Right kidney (tissue), 1 donor: ENCODE measurements around the gene FOXQ1.

Experiments used
- DNase-seq: peaks from one replicate; pipeline ENCODE4 v3.0.0-alpha.2; 2016

FOXQ1 gene

GRCh38 chr6:1362643-1363042 lies 50.7 kb downstream of the FOXQ1 start:
- no peak for DNase-seq

GRCh38 chr6:1363298-1363697 lies 51.4 kb downstream of the FOXQ1 start:
- no peak for DNase-seq

GRCh38 chr6:1363729-1364572 lies 52.1 kb downstream of the FOXQ1 start:
- no peak for DNase-seq
